ENCODE results near the gene APMAP.
"Not testable (repeated sequence)": the region's sequence is repeated elsewhere in the genome, so short reads cannot be mapped to it uniquely, and the experiment has no call there.

APMAP gene

DNA sequence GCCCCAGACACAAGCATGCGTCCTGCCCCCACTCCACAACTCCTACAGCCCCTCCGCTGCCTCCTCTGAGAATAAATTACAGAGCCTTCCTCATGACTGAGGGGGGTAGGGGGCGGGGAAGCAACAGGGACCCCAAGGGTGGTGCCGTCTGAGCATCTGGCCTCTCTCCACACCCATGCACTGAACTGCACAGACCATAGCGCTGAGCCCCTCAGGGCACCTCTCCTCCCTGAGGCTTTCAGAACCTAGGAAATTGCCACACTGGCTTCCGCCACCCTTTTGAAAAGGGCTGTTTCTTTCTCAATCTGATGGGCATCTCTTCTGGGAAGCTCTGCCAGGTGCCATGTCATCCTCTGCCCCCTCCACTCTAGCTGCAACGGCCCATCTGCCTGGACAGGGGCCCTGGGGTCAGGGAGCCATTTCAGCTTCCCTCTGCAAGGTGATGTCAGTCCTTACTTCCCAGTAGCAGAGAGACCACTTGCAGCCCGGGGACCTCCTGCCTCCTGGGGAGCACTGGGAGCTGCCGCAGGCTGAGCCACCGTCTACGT lies 40.9 kb downstream of the APMAP start:
- DNase-seq (ENCODE audit: low spot score): peak; percentile 58

DNA sequence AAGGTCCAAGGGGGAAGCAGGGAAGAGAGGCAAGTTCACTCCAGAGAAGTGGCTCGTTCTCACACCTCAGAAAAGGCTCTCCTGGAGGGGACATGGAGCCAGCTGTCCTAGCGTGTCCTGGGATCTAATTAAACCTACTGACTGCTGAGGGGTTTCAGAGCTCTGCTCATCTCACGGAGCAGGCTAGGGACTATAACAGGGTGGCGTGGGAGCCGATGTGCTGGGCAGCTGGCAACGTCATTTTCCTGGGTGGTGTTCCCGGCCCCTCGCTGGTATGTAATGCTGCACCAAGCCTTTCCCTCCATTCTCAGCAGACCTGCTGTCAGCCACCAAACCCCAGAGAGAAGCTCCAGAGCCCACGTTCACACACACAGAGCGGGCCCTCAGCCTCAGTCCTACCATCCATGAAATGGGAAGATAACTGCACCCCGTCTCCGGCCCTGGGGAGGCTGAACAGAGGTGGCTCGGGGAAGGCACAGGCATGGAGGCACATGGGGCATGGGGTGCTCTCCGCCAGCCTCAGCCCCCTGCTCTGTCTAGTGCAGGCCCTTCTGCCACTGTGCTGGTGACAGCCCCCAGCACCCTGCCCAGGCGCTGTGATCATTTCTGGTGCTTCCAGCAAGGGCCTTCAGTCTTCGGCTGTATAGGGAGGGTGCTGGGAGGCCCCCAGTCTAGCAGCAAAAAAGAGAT lies 41.6 kb downstream of the APMAP start:
- DNase-seq (ENCODE audit: low spot score): peak; percentile 49

DNA sequence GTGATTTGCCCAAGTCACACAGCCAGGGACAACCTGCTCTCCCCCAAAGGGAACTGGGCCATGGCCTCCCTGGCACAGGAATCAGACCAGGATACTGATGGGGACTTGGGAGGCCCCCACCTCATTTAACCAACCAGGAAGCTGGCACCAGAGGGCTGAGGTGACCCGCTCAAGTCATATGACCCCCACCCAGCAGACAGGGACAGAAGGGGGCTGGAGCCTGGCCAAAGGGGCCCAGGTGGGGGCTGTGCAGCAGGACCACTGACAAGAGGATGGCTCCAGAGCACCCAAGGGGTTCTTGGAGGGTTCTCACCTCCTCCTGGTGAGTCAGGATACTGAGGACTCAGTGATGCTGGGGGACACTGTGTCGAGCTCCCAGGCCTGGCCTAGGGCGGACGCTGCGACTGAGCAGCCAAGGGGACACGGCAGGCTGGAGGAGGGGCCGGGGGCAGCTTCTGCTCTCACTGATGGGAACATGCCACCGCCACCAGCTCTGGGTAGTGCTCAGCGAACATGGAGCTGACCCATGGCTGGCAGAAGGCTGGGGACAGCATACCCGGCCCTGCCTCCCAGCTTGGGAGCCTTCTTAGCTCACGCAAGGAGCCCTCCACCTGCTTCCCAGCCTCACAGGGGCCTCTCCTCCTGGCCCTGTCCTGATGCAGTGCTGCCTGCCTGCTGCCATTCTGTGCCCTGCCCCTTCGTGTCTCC lies 42.3 kb downstream of the APMAP start:
- peak; percentile 47 for DNase-seq (ENCODE audit: low spot score)

DNA sequence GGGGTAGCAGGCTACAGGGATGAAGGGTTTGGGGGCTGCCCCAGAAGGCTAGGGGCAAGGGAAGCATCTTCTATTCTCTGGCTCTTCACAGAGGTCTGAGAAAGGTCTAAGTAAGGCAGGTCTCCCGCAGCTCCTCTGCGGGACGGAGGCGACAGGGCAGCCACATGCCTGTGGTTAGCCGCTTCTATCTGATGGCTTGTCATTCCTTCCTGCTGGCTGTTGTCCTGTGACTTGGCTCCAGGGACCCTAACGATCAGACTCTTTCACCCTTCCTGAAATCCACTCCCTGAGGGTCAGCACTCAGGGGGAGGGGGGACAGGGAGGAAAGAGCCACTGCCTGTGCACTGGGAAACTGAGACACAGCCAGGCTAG lies 42.8 kb downstream of the APMAP start:
- DNase-seq (ENCODE audit: low spot score): peak; percentile 28

DNA sequence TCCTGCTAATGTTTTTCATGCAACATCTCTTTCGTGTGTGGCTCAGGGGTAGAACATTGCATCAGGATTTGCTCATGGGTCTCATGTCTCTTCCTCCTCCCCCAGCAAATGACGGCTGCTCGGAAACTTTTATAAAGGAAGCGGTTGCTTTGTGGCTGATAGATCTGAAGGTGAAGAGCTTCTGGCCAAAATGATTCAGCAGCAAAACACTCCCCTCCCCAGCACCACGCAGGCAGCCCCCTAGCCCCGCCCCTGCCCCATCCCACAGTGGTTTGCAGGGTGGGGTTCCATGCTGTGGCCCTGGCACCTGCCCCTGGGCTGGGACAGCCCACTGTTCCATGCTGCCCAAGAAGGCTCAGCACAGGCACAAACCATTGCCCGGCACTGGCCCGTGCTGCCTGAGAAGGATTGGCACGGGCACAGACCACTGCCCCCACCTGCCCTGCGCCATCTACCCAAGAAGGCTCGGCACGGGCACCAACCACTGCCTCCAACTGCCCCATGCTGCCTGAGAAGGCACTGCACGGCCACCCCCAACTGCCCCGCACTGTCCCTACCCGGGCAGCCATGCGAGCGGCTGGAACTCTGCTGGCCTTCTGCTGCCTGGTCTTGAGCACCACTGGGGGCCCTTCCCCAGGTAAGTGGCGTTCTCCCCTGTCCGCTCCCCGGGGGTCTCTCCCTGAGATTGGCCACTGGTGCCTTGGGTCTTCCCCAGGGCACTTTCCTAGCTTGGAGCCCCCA lies 43.4 kb downstream of the APMAP start, which contains the start of gene CST7:
Gene CST7 (plus strand): TSS at position 331 of the 741 bp plus-strand sequence. CDS start 237 bp downstream, at position 568.
- DNase-seq (ENCODE audit: low spot score): peak; percentile 47

DNA sequence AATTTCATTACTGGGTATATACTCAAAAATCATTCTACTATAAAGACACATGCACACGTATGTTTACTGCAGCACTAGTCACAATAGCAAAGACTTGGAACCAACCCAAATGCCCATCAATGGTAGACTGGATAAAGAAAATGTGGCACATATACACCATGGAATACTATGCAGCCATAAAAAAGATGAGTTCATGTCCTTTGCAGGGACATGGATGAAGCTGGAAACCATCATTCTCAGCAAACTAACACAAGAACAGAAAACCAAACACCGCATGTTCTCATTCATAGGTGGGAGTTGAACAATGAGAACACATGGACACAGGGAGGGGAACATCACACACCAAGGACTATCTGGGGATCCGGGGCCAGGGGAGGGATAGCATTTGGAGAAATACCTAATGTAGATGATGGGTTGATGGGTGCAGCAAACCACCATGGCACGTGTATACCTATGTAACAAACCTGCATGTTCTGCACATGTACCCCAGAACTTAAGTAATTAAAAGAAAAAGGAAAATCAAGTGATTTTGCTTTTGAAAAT lies 44.1 kb downstream of the APMAP start:
- DNase-seq (ENCODE audit: low spot score): not testable (repeated sequence)

DNA sequence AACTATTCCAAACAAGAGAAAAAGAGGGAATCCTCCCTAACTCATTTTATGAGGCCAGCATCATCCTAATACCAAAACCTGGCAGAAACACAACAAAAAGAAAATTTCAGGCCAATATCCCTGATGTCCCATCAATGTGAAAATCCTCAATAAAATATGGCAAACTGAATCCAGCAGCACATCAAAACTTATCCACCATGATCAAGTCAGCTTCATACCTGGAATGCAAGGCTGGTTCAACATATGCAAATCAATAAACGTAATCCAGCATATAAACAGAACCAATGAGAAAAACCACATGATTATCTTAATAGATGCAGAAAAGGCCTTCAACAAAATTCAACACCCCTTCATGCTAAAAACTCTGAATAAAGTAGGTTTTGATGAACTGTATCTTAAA lies 46.2 kb downstream of the APMAP start:
- not testable (repeated sequence) for DNase-seq (ENCODE audit: low spot score)

DNA sequence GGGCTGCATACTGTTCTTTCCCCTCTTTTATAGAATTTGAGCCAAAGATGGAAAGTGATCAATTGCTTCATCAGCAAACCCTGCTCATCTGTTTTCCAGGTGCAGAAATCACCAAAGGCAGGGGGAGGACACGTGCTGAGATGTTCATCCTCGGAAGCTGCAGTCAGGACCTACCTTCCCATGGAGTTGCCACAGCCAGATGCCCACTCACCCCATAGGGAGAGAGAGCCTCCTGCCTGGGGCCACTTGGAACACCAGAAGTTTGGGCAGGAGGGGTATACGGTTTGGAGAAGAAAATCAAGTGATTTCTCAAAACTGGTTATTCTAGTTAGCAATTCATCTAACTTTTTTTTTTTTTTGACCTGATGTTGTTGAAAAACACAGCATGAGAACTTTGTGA lies 48.8 kb downstream of the APMAP start:
- no peak for DNase-seq (ENCODE audit: low spot score)

DNA sequence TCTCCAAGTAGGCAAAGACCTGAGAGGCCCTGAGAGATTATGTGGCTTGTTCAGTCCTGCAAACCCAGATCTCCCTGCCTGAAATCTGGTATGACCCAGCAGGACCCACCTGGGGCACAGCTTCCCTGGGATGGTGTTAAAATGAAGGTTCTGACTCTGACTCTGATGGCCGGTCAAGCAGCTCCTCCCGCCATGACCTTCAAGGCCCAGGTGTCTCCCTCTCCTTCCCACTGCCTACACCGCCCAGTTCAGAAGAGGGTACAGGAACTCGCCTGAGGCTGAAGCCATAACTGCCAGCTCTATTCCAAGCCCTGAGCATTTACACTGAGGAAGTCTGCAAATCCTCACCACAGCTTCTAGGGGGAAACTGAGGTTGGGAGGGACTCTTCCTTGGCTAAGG lies 49.4 kb downstream of the APMAP start:
- DNase-seq (ENCODE audit: low spot score): no peak

DNA sequence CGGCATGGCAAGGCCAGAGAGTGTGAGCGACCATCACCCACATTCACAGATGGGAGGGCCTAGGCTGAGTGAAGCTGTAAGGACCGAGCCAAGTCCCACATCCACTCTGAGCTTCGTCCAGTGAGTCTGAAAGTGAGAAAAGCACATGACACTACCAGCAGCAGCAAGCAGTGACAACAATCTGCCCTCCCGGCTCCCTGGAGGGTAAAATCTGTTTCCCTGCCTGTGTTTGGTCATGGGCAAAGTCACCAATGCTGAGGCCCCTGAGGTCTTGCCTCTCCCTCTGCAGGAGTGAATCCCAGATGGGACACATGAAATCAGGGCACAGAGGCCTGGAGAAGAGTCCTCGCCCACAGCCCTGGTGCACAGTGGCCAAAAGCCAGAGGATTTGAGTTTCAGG lies 49.9 kb downstream of the APMAP start:
- no peak for DNase-seq (ENCODE audit: low spot score)

DNA sequence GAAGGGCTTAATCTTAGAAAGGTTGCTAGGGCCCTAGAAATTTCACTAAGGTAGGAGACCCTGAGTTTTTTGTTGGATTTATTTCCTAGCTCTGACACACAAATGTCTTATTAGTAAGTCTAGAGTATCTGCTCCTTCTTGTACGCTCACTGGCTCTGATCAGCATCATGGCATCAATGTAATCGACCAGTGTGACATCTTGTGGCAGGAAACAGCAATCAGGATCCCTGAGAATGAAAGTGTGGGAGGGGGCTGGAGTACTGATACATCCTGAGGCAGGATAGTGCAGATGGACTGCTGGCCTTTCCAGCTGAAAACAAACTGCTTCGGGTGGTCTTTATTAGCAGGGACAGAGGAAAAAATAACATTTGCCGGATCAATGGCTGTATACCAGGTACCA lies 53.5 kb downstream of the APMAP start:
- no peak for DNase-seq (ENCODE audit: low spot score)

DNA sequence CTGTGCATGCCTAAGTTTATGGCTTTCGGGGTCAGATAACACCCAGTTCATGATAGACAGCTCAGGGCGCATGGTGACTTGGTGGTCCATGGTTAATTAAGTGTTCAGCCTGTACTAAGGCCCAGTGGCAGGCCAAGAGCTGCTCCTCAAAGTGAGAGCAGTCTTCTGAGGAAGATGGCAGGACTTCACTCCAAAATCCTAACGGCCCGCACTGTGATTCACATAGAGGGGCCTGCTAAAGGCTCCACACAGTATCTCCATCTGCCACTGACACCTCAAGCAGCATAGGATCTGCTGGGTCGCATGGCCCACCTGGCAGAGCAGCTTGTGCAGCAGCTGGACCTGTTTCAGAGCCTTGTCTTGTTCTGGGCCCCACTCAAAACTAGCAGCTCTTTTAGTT lies 54.1 kb downstream of the APMAP start:
- no peak for DNase-seq (ENCODE audit: low spot score)

DNA sequence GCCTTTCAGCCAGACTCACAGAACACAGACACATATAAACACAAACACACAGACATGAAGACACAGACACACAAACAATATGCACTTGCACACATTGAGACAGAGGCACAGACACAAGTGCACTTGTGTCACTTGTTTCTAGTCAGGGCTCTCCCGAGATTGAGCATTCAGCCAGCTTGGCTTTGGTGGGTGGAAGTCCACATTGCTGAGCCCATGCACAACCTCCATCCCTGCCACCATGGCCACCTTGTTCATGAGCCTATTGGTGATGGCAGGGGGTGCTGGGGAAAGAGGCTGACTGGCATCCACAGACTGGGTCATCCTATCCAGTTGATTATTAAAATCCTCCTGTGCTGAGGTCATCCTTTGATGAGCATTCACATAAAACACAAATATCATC lies 55.0 kb downstream of the APMAP start:
- DNase-seq (ENCODE audit: low spot score): no peak

DNA sequence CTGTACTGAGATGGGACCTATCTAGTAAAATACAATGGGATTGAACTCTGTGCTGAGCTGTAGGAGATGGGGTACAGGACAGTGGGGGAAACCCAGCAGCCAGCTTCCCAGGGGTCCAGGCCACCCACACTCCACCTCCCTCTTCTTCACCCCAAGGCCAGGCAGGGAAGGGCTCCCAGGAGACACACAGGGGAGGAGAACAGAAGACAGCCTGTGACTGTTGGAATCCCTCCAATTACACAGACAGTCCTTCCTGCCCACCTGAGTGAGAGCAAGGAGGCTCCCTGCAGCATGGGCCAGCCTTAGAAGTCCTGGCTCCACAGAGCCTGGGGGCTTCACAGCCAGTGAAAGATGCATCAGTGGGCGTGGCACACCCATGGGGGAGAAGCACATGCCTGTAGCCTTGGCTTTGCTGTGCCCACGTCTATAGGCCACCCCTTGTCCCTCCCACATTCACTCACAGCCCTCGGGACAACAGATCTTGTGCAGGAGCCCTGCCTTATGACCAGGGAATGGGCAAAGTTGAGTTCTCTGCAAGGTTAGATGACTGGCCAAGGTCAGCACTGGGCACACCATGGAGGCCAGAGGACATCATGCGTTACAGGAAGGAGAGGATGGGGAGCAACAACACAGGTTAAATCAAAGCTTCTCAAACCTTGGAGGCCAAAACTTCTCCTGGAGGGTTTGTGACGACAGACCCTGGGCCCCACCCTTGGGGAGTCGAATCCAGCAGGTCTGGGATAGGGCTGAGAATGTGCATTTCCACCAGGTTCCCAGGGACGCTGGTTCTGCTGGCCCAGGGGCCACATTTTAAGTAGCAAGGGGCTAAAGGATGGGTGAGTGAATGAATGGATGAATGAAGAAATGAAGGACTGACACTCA lies 55.8 kb downstream of the APMAP start:
- peak; percentile 34 for DNase-seq (ENCODE audit: low spot score)

DNA sequence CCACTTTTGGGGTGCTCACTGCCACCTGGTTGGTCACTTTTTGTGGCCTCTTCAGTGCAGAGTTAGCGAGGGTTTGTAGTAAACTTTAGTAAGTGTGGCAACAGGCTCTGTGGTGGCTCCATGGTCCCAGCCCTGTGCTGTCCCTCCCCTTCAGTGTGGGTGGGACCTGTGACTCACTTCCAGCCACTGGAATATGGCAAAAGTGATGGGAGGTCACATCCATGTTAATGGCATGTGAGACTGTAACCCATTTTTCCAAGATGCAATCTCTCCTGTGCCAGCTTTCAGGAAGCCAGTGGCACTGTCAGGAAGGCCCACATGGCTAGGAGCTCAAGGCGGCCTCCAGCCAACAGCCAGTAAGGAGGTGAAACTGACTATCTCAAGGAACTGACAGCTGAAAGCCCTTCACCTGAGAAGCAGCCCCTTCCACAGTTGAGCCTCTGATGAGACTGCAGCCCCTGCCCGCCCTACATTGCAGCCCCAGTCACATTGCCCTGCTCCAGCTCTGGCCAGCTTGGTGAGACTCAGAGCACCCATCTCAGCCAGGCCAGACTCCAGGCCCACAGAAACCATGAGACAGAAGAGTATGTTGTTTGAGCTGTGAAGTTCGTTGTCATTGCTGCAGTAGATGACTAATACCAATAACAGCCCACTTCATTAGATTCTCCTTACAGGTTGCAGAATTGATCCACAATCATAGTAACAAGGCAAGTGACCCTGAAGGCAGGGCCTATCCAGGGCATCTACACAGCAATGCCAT lies 56.6 kb downstream of the APMAP start:
- DNase-seq (ENCODE audit: low spot score): peak; percentile 36

DNA sequence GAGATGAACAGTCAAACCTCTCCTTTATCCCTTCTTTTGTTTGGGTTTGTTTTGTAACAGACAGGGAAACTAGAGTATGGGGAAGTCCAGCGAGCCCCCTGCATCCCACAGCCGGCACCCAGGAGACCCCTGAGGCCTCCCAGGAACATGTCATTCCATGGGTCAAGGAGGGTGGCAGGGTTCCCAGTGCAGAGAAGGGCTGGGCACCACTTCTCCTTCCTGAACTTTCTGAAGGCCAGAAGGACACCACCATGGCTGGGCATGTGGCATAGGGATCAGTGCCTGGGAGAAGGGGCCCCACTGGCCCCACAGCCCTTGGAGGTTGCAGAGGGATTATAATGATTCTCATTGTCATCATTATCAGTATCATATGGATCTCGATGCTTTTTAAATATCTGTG lies 57.4 kb downstream of the APMAP start:
- peak; percentile 40 for DNase-seq (ENCODE audit: low spot score)

DNA sequence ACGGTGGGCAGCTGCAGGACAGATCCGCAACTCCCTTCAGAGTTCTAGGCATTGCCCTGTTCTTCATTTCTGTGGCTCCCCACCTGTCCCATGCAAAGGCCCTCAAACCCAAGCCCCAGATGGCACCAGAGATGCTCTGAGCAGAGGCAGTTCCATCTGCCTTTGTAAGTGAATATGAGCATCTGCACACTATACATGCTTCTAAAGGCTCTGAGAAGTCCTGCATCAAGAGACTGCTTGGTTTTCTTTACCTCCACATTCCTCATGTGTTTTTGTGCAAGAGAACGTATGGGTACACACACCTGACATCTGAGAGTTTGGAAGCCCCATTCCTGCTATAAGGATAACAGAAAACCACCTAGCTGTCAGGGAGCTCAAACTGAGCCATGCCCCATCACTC lies 57.8 kb downstream of the APMAP start:
- DNase-seq (ENCODE audit: low spot score): no peak

DNA sequence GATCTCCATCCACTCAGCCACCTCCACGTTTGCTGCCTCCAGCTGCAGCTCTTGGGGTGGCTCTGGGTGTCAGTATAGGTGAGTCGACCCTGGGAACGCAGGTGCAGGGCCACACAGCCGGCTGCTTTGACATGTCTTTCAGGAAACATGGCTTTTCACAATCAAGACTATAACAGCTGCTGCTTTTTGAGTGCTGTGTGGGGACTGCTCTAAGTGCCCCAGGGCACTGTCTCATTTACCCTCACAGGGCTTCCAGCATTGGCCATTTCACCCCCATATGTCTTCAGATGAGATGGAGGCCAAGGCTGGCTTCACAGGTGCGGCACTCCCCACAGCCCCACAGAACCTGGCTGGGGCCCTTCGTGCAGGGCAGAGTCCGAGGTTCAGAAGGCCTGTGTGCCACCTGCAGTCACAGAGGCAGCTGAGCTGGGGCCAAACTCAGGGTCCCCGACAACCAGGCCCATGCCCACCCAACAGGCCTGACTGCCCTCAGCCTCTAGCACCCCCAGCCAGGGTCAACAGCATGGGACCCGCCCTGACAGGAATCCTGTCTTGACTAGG lies 58.4 kb downstream of the APMAP start:
- DNase-seq (ENCODE audit: low spot score): no peak

DNA sequence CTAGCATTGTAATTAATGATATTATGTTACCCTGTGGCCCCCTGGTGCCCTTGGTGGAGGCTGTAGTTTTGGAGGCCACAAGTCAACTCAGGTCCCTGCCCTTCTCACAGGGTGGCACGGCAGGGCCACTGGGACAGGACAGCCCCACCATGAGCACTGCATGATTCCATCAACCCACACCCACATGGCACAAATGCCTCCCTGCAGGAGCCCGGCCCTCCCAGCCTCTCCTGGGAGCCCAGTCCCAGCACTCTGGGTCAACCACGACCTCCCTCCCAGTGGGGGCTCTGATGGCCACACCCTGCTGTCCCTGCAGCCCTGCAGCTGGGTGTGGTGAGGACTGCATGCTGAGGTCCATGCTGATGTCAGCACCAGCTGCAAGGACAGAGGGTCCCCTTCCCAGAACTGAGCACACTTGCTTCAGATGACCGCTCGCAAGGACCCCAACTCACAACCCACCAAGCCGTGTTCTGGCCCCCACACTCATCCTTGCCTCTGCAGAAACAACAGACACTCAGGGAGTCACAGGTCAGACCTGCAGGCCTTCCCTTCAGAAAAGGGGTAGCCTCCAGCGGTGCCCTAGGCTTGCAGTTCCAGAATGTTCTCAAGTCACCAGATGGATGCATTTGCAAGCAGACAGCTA lies 59.2 kb downstream of the APMAP start:
- DNase-seq (ENCODE audit: low spot score): no peak

DNA sequence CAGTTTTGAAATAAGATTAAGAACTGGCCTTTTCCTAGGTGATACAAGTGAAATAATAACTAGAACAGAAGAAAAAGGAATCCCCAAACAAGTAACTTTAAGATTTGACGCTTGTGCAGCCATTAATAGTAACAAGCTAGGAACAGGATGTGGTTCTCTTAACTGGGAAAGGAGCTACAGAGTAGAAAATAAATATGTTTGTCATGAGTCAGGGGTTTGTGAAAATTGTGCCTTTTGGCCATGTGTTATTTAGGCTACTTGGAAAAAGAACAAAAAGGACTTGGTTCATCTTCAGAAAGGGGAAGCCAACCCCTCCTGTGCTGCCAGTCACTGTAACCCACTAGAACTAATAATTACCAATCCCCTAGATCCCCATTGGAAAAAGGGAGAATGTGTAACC lies 60.7 kb downstream of the APMAP start:
- DNase-seq (ENCODE audit: low spot score): not testable (repeated sequence)
